Lower leg skin (tissue), 3 donors: Measurements from ENCODE around the gene CCDC102B.

Experiments used
- POLR2A ChIP-seq, 2 donors: fragments of 450-650 bp; IDR thresholded peaks; one replicate each; pipeline ENCODE4 v1.6.1; 2016 to 2017; ENCODE audit warnings: antibody characterized with exemption in 2 of 2, mild to moderate bottlenecking in 1 of 2, moderate library complexity in 1 of 2
- TF ChIP-seq, protein P1 (sequence below), 3 donors: fragments of 450-650 bp; IDR thresholded peaks; one replicate each; pipeline ENCODE4 v1.5.1; 2016; ENCODE audit warnings: antibody characterized with exemption in 3 of 3, mild to moderate bottlenecking in 3 of 3, moderate library complexity in 2 of 3

DNA sequence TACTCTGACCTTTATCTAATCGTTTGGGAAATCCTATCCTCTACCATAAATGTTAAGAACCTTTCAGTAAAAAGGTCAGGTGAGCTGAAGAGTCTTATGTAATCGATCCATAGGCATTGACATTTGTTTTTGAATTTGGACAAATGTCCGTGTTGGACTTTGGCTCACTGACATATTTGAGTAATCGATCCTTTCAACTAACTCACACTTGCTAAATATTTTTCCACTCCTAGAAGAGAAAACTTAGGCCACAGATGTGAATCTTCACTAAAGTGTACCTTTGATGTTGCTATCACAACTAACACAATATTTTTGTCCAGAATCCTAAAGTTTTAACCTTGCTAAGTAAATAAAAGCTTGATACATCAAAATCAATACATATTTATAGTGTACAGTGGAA is 89.5 kb downstream of the CCDC102B start:
- TF ChIP-seq, protein P1, sequence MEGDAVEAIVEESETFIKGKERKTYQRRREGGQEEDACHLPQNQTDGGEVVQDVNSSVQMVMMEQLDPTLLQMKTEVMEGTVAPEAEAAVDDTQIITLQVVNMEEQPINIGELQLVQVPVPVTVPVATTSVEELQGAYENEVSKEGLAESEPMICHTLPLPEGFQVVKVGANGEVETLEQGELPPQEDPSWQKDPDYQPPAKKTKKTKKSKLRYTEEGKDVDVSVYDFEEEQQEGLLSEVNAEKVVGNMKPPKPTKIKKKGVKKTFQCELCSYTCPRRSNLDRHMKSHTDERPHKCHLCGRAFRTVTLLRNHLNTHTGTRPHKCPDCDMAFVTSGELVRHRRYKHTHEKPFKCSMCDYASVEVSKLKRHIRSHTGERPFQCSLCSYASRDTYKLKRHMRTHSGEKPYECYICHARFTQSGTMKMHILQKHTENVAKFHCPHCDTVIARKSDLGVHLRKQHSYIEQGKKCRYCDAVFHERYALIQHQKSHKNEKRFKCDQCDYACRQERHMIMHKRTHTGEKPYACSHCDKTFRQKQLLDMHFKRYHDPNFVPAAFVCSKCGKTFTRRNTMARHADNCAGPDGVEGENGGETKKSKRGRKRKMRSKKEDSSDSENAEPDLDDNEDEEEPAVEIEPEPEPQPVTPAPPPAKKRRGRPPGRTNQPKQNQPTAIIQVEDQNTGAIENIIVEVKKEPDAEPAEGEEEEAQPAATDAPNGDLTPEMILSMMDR (IDR thresholded peaks at IDR 0.05) = no peak
- TF ChIP-seq POLR2A (IDR thresholded peaks at IDR 0.05) = no peak
